Left ventricle myocardium inferior (tissue), 1 donor: Measurements from ENCODE around the gene TNFRSF21. TPM values are rescaled to one million over a fixed set of nuclear protein-coding genes. Genes with fewer than 3 reads are reported as not detected.
"Not testable (repeated sequence)": the region's sequence is repeated elsewhere in the genome, so short reads cannot be mapped to it uniquely, and the experiment has no call there.

Experiments
- DNase-seq: peaks from one replicate; pipeline ENCODE4 v3.0.0-alpha.2; 2020
- H3K27ac ChIP-seq: fragments of 200-600 bp; replicated peaks from 2 replicates; pipeline ENCODE4 v1.8.0; 2021
- H3K27me3 ChIP-seq: fragments of 200-600 bp; 2 replicates; pipeline ENCODE4 v1.8.0; 2021; ENCODE audit warnings: low read depth
- H3K36me3 ChIP-seq: fragments of 200-600 bp; 2 replicates; pipeline ENCODE4 v1.8.0; 2021
- H3K4me1 ChIP-seq: fragments of 200-600 bp; 2 replicates; pipeline ENCODE4 v1.8.0; 2021
- H3K4me3 ChIP-seq: fragments of 200-600 bp; 2 replicates; pipeline ENCODE4 v1.8.0; 2021; ENCODE audit warnings: mild to moderate bottlenecking, moderate library complexity
- H3K9me3 ChIP-seq: fragments of 200-600 bp; replicated peaks from 2 replicates; pipeline ENCODE4 v1.8.0; 2021
- CTCF ChIP-seq: fragments of 200-600 bp; IDR thresholded peaks from 2 replicates; pipeline ENCODE4 v1.8.0; 2021; ENCODE audit warnings: antibody characterized with exemption, mild to moderate bottlenecking, borderline replicate concordance
- intact Hi-C: fragments of 100-400 bp; cut with micrococcal nuclease; formaldehyde crosslinking; loops from one replicate; pipeline ENCODE4 v1.11.0; 2022
- total RNA-seq: library from RNA; stranded (reverse); fragmentation: NEBNext Ultra II Directional; extraction: Animal tissue kit (Norgen Biotek cat#: 25700); gene quantifications from one replicate; pipeline ENCODE4 v1.2.1, GENCODE V29; 2021
- donor health status: DM: no; HTN: yes; CAD: no; lungs with severe emphysema.

The TNFRSF21 gene
- total RNA-seq, 1 donor from 2014 or later: 6.3 TPM

GRCh38 chr6:47235421-47235820, 74.3 kb downstream of the TNFRSF21 start:
- DNase-seq: no peak
- Histone ChIP-seq H3K4me1 (peaks cover 18% of the 10 kb centered on the region), H3K36me3 (no peaks in the 10 kb centered on the region), H3K4me3 (no peak overlapping the region), H3K27me3 (peaks cover 42% of the 10 kb centered on the region), H3K27ac (peak overlapping the region; percentile 3), H3K9me3 (no peaks in the 10 kb centered on the region)
- intact Hi-C loops: no loop called here
- TF ChIP-seq CTCF: no peak

- Histone ChIP-seq H3K9me3 (no peaks in the 10 kb centered on the region), H3K4me3 (no peak overlapping the region), H3K27me3 (peaks cover 32% of the 10 kb centered on the region), H3K36me3 (no peaks in the 10 kb centered on the region), H3K4me1 (peaks cover 18% of the 10 kb centered on the region), H3K27ac (no peak overlapping the region)
- no peak for TF ChIP-seq CTCF
- no peak for DNase-seq
- intact Hi-C loops: no loop called here
These were observed 75.3 kb downstream of the TNFRSF21 start for GRCh38 chr6:47234266-47234933.

GRCh38 chr6:47231151-47231550, 78.6 kb downstream of the TNFRSF21 start:
- H3K4me1 ChIP-seq: peaks cover 8% of the 10 kb centered on the region
- H3K9me3 ChIP-seq: peaks cover 5% of the 10 kb centered on the region
- no peak for DNase-seq
- intact Hi-C loops: no loop called here
- no peak for TF ChIP-seq CTCF
- H3K27me3 ChIP-seq: peaks cover 14% of the 10 kb centered on the region
- no peak overlapping the region for H3K27ac ChIP-seq
- H3K36me3 ChIP-seq: no peaks in the 10 kb centered on the region
- H3K4me3 ChIP-seq: no peak overlapping the region

- no peak for DNase-seq
- H3K27ac ChIP-seq: no peak overlapping the region
- intact Hi-C loops: no loop called here
- no peaks in the 10 kb centered on the region for H3K36me3 ChIP-seq
- H3K4me3 ChIP-seq: no peak overlapping the region
- TF ChIP-seq CTCF: no peak
- H3K27me3 ChIP-seq: peaks cover 14% of the 10 kb centered on the region
- peaks cover 2% of the 10 kb centered on the region for H3K4me1 ChIP-seq
- H3K9me3 ChIP-seq: peaks cover 5% of the 10 kb centered on the region
These were observed 79.1 kb downstream of the TNFRSF21 start for GRCh38 chr6:47230579-47230978.

- intact Hi-C loops: no loop called here
- H3K9me3 ChIP-seq: peaks cover 5% of the 10 kb centered on the region
- no peak for TF ChIP-seq CTCF
These were observed 80.5 kb downstream of the TNFRSF21 start for GRCh38 chr6:47229255-47229654.

GRCh38 chr6:47228093-47228492, 81.6 kb downstream of the TNFRSF21 start:
- DNase-seq, H3K9me3 ChIP-seq, H3K36me3 ChIP-seq, intact Hi-C loops, H3K4me1 ChIP-seq, H3K4me3 ChIP-seq, H3K27ac ChIP-seq: not testable (repeated sequence)
- peaks cover 12% of the 10 kb centered on the region for H3K27me3 ChIP-seq

More at GRCh38 chr6:47229255-47229654, 80.5 kb downstream of the TNFRSF21 start:
- H3K4me1 ChIP-seq: no peaks in the 10 kb centered on the region
- H3K4me3 ChIP-seq: no peak overlapping the region
- no peak for DNase-seq
- H3K27ac ChIP-seq: no peak overlapping the region
- no peaks in the 10 kb centered on the region for H3K36me3 ChIP-seq
- peaks cover 14% of the 10 kb centered on the region for H3K27me3 ChIP-seq

- H3K36me3 ChIP-seq, H3K27ac ChIP-seq, intact Hi-C loops, H3K27me3 ChIP-seq, H3K4me3 ChIP-seq, H3K4me1 ChIP-seq, DNase-seq: not testable (repeated sequence)
- peaks cover 10% of the 10 kb centered on the region for H3K9me3 ChIP-seq
These were observed 86.5 kb downstream of the TNFRSF21 start for GRCh38 chr6:47223251-47223650.
